HG03196 (cell line): ENCODE results near the gene KLC4.
"Not testable (repeated sequence)": the region's sequence is repeated elsewhere in the genome, so short reads cannot be mapped to it uniquely, and the experiment has no call there.

Experiments used
- ATAC-seq: cut with Tn5 transposase; IDR thresholded peaks from one replicate; pipeline ENCODE4 v1.9.1; 2021; ENCODE audit not compliant: unreplicated experiment

KLC4 gene

GRCh38 chr6:43035495-43036194, 23.8 kb upstream of the KLC4 start:
- ATAC-seq = no peak

GRCh38 chr6:43036712-43037111, 22.7 kb upstream of the KLC4 start:
- ATAC-seq = no peak

GRCh38 chr6:43037197-43037596, 22.2 kb upstream of the KLC4 start:
- ATAC-seq = no peak

GRCh38 chr6:43037706-43038105, 21.7 kb upstream of the KLC4 start:
- no peak for ATAC-seq

GRCh38 chr6:43038727-43039126, 20.7 kb upstream of the KLC4 start:
- ATAC-seq = no peak

GRCh38 chr6:43040542-43041257, 18.7 kb upstream of the KLC4 start:
- ATAC-seq = no peak

GRCh38 chr6:43041475-43041874, 18.0 kb upstream of the KLC4 start:
- not testable (repeated sequence) for ATAC-seq

GRCh38 chr6:43043310-43043709, 16.1 kb upstream of the KLC4 start:
- no peak for ATAC-seq

GRCh38 chr6:43045371-43045930, 14.0 kb upstream of the KLC4 start:
- no peak for ATAC-seq

- ATAC-seq = no peak
Measured at GRCh38 chr6:43047998-43048397, 11.4 kb upstream of the KLC4 start.

- ATAC-seq = no peak
Measured at GRCh38 chr6:43050981-43051380, 8.4 kb upstream of the KLC4 start.

GRCh38 chr6:43052225-43052841, 7.1 kb upstream of the KLC4 start:
- no peak for ATAC-seq

GRCh38 chr6:43052842-43053544, 6.4 kb upstream of the KLC4 start:
- peak; percentile 22 for ATAC-seq

GRCh38 chr6:43053545-43054205, 5.8 kb upstream of the KLC4 start, which contains the start of gene CUL7:
TSS of gene CUL7 (minus strand) at chr6:43053851. CDS start at chr6:43052788, 1,063 bp downstream.
- ATAC-seq = peak; percentile 75

- no peak for ATAC-seq
Measured at GRCh38 chr6:43054206-43054943, 5.1 kb upstream of the KLC4 start.

- ATAC-seq = no peak
Measured at GRCh38 chr6:43055966-43056365, 3.5 kb upstream of the KLC4 start.

GRCh38 chr6:43058531-43058930, 900 bp upstream of the KLC4 start:
- no peak for ATAC-seq

GRCh38 chr6:43060034-43060754, 763 bp downstream of the KLC4 start:
- no peak for ATAC-seq
